ENCODE data around the gene PIP5K1B.

GRCh38 chr9:68841276-68842052, 136.4 kb downstream of the PIP5K1B start:
- no peak for TF ChIP-seq CTCF (IDR thresholded peaks at IDR 0.05; ENCODE audit: poor library complexity)
- TF ChIP-seq EZH2 (IDR thresholded peaks at IDR 0.05; ENCODE audit: borderline replicate concordance), result no peak

All from hepatocyte (in vitro differentiated cells).